HG02852 (cell line): ENCODE data around the gene CTDNEP1.

ENCODE experiments used
- ATAC-seq: cut with Tn5 transposase; IDR thresholded peaks from one replicate; pipeline ENCODE4 v1.9.1; 2021; ENCODE audit warnings: mild to moderate bottlenecking, moderate library complexity; ENCODE audit not compliant: unreplicated experiment

CTDNEP1 gene

GRCh38 chr17:7280519-7281073 is 29.1 kb upstream of the CTDNEP1 start:
- peak; percentile 60 for ATAC-seq

GRCh38 chr17:7279448-7279847 is 27.9 kb upstream of the CTDNEP1 start:
- ATAC-seq, result no peak

GRCh38 chr17:7266784-7267183 is 15.2 kb upstream of the CTDNEP1 start:
- ATAC-seq, result no peak

GRCh38 chr17:7263801-7264078 is 12.2 kb upstream of the CTDNEP1 start:
- ATAC-seq, result no peak

GRCh38 chr17:7262935-7263800 is 11.6 kb upstream of the CTDNEP1 start:
- ATAC-seq, result no peak

- no peak for ATAC-seq
These were observed 10.8 kb upstream of the CTDNEP1 start, which contains the start of gene CLDN7 for GRCh38 chr17:7262192-7262934. Gene CLDN7, minus strand, starts transcription at chr17:7262478. Its CDS starts 435 bp downstream, at chr17:7262043.

GRCh38 chr17:7261379-7262191 is 10.1 kb upstream of the CTDNEP1 start:
- no peak for ATAC-seq

- ATAC-seq, result no peak
These were observed 9.3 kb upstream of the CTDNEP1 start for GRCh38 chr17:7260651-7261378.

GRCh38 chr17:7260151-7260550 is 8.6 kb upstream of the CTDNEP1 start:
- ATAC-seq, result no peak

GRCh38 chr17:7259555-7259889 is 8.0 kb upstream of the CTDNEP1 start:
- ATAC-seq, result no peak

GRCh38 chr17:7258731-7259554 is 7.4 kb upstream of the CTDNEP1 start:
- ATAC-seq, result no peak

GRCh38 chr17:7256766-7257456 is 5.4 kb upstream of the CTDNEP1 start:
- no peak for ATAC-seq

- no peak for ATAC-seq
These were observed 3.0 kb upstream of the CTDNEP1 start for GRCh38 chr17:7254511-7254910.

- no peak for ATAC-seq
These were observed 1.5 kb upstream of the CTDNEP1 start for GRCh38 chr17:7253082-7253481.

GRCh38 chr17:7252176-7253043 is 876 bp upstream of the CTDNEP1 start, which contains the start of gene ELP5:
Gene ELP5, plus strand, starts transcription at chr17:7252215. Its CDS starts 336 bp downstream, at chr17:7252551.
- peak; percentile 58 for ATAC-seq

- ATAC-seq, result no peak
These were observed 573 bp downstream of the CTDNEP1 start for GRCh38 chr17:7250695-7251627.

GRCh38 chr17:7249830-7250229 is 1.7 kb downstream of the CTDNEP1 start:
- ATAC-seq, result no peak
